Endothelial cell of umbilical vein (primary cell): ENCODE measurements around the gene KIF6. TPM values are rescaled to one million over a fixed set of nuclear protein-coding genes. Genes with fewer than 3 reads are reported as not detected.

Source experiments
- BruUV-seq: library from RNA; stranded (reverse); fragments of 400-500 nt; replicated peaks from 2 replicates; lab custom pipeline; 2021; lab: Mats Ljungman, UMichigan
- CTCF ChIA-PET: fragments of 300-600, 350-600 bp; sonication (Branson Sonifier 250); formaldehyde crosslinking; loops from one replicate; lab custom pipeline; 2021; ENCODE audit warnings: antibody characterized with exemption, inconsistent platforms; lab: Charles Lee
- POLR2A ChIA-PET: fragments of 300-600, 350-600 bp; sonication (Branson Sonifier 250); formaldehyde crosslinking; loops from one replicate; lab custom pipeline; 2021; ENCODE audit warnings: antibody characterized with exemption, inconsistent platforms; lab: Charles Lee
- DNase-seq: peaks from one replicate; pipeline ENCODE4 v3.0.0-alpha.2; 2011; ENCODE audit warnings: low read depth, low spot score
- FAIRE-seq: peaks from 2 replicates; lab custom pipeline; 2011; peaks lifted over from hg19 to GRCh38; lab: Jason Lieb, UNC
- H2AFZ ChIP-seq: 2 replicates; pipeline ENCODE4 v1.6.0; 2012; ENCODE audit warnings: low read depth, low read length, control low read depth, inconsistent platforms
- H3K27ac ChIP-seq: 2 replicates; pipeline ENCODE4 v1.5.1; 2011; ENCODE audit warnings: low read depth, mild to moderate bottlenecking, control low read depth, low read length, moderate library complexity; ENCODE audit not compliant: insufficient read depth
- H3K27me3 ChIP-seq, 2 experiments: 2 replicates each; pipeline versions ENCODE4 v1.6.0 to v1.6.1; 2011; ENCODE audit warnings: low read length in 2 of 2, mixed read lengths in 1 of 2; ENCODE audit not compliant: control insufficient read depth in 2 of 2, insufficient read depth in 2 of 2
- H3K36me3 ChIP-seq, 2 experiments: 2 replicates in 1 of 2; 3 replicates in 1 of 2; pipeline ENCODE4 v1.5.1; 2011; ENCODE audit warnings: low read length in 2 of 2, mild to moderate bottlenecking in 1 of 2, moderate library complexity in 1 of 2; ENCODE audit not compliant: control insufficient read depth in 2 of 2, insufficient read depth in 2 of 2; ENCODE audit errors: extremely low read depth in 1 of 2
- H3K4me1 ChIP-seq: 3 replicates; pipeline ENCODE4 v1.5.1; 2011; ENCODE audit warnings: mild to moderate bottlenecking, low read length; ENCODE audit not compliant: control insufficient read depth, insufficient read depth; ENCODE audit errors: extremely low read depth
- H3K4me2 ChIP-seq: 2 replicates; pipeline ENCODE4 v1.6.1; 2011; ENCODE audit warnings: low read length, control low read depth, mixed read lengths; ENCODE audit not compliant: insufficient read depth
- H3K4me3 ChIP-seq, 3 experiments: fragments of 200-600 bp in 1 of 3; sonication (generic), shearing (Covaris generic) in 1 of 3; replicated peaks in 1 of 3; 2 replicates each; pipeline ENCODE4 v1.5.1; 2011 to 2016; ENCODE audit warnings: control low read depth in 3 of 3, low read length in 3 of 3, mild to moderate bottlenecking in 2 of 3, inconsistent platforms in 1 of 3, low read depth in 1 of 3, moderate library complexity in 1 of 3; ENCODE audit not compliant: insufficient read depth in 1 of 3
- H3K79me2 ChIP-seq: 2 replicates; pipeline ENCODE4 v1.6.0; 2012; ENCODE audit warnings: low read length, inconsistent platforms; ENCODE audit not compliant: control insufficient read depth, insufficient read depth
- H3K9ac ChIP-seq: replicated peaks from 2 replicates; pipeline ENCODE3; 2011; ENCODE audit warnings: low read length, control low read depth; ENCODE audit not compliant: insufficient read depth; ENCODE audit errors: extremely low read depth
- H3K9me1 ChIP-seq: replicated peaks from 3 replicates; pipeline ENCODE4 v1.6.0; 2011; ENCODE audit warnings: mild to moderate bottlenecking, low read length; ENCODE audit not compliant: control insufficient read depth, insufficient read depth; ENCODE audit errors: extremely low read depth
- H3K9me3 ChIP-seq: replicated peaks from 2 replicates; pipeline ENCODE4 v1.5.1; 2012; ENCODE audit warnings: low read length, inconsistent platforms; ENCODE audit not compliant: control insufficient read depth, insufficient read depth
- H4K20me1 ChIP-seq: replicated peaks from 2 replicates; pipeline ENCODE3; 2011; ENCODE audit warnings: mild to moderate bottlenecking, low read length; ENCODE audit not compliant: control insufficient read depth, insufficient read depth; ENCODE audit errors: extremely low read depth
- EZH2 ChIP-seq: IDR thresholded peaks from 2 replicates; pipeline ENCODE4 v1.6.1; 2012; ENCODE audit warnings: borderline replicate concordance, low read depth, mild to moderate bottlenecking, moderate library complexity, low read length, inconsistent platforms; ENCODE audit not compliant: severe bottlenecking
- FOS ChIP-seq: IDR thresholded peaks from 2 replicates; pipeline ENCODE4 v1.6.1; 2011; ENCODE audit warnings: mild to moderate bottlenecking, low read length, moderate library complexity, borderline replicate concordance; ENCODE audit not compliant: insufficient read depth
- GATA2 ChIP-seq: IDR thresholded peaks from 2 replicates; pipeline ENCODE4 v1.7.0; 2011; ENCODE audit warnings: low read depth, mild to moderate bottlenecking, moderate library complexity, mixed read lengths, low read length; ENCODE audit not compliant: insufficient read length, insufficient read depth
- JUN ChIP-seq: IDR thresholded peaks from 2 replicates; pipeline ENCODE4 v1.6.1; 2011; ENCODE audit warnings: borderline replicate concordance, low read depth; ENCODE audit not compliant: insufficient read length, insufficient read depth
- MAX ChIP-seq: IDR thresholded peaks from 2 replicates; pipeline ENCODE4 v1.6.1; 2011; ENCODE audit not compliant: insufficient read depth, insufficient read length
- MYC ChIP-seq: IDR thresholded peaks from one replicate; pipeline ENCODE4 v1.6.1; 2011; ENCODE audit warnings: mild to moderate bottlenecking, low read depth, low read length
- POLR2A ChIP-seq: IDR thresholded peaks from 2 replicates; pipeline ENCODE4 v1.6.1; 2012; ENCODE audit warnings: low read depth, mild to moderate bottlenecking, control low read depth, low read length
- POLR2AphosphoS5 ChIP-seq: IDR thresholded peaks from 2 replicates; pipeline ENCODE4 v1.6.1; 2012; ENCODE audit warnings: low read depth, mild to moderate bottlenecking, control low read depth, low read length, moderate library complexity; ENCODE audit not compliant: insufficient read depth
- dilution Hi-C: fragments of 300-500 bp; cut with MboI; formaldehyde crosslinking; loops from one replicate; pipeline ENCODE4 v1.15.0; 2019; ENCODE audit warnings: low sequenced_read_pairs; ENCODE audit not compliant: extremely low pct_ligation_motif_present
- intact Hi-C: fragments of 100-400 bp; cut with micrococcal nuclease; formaldehyde crosslinking; loops from one replicate; pipeline ENCODE4 v1.10.0; 2022
- polyA plus RNA-seq, 4 experiments: library from polyadenylated mRNA; depleted of rRNA in 3 of 4; stranded (reverse) in 3 of 4; unstranded in 1 of 4; fragments of >200 nt; gene quantifications; 2 replicates each; pipeline versions ENCODE4 v1.2.1 to v1.2.3, GENCODE V29; 2011 to 2012; ENCODE audit warnings: missing spikeins in 1 of 4
- total RNA-seq: library from RNA; stranded (reverse); gene quantifications from 2 replicates; pipeline ENCODE4 v1.2.3, GENCODE V29; 2021
- TF ChIP-seq, protein P1 (sequence below), 2 donors: IDR thresholded peaks; 1 replicate in 1 of 2; 2 replicates in 1 of 2; pipeline ENCODE4 v1.5.1; 2011; ENCODE audit warnings: low read length in 2 of 2, mild to moderate bottlenecking in 2 of 2, moderate library complexity in 2 of 2, control low read depth in 1 of 2, inconsistent platforms in 1 of 2, low read depth in 1 of 2; ENCODE audit not compliant: insufficient read depth in 1 of 2; ENCODE audit errors: extremely low read depth in 1 of 2

Gene KIF6
- total and polyA plus RNA-seq, 2 donors (not counting 3 experiments of a cell fraction or from before 2014, with no cell fraction given) = not detected

GRCh38 chr6:39670519-39670918 lies 54.7 kb downstream of the KIF6 start:
- ChIA-PET POLR2A (no interaction called here), CTCF (no interaction called here)
- no peaks in the 10 kb centered on the region for H4K20me1 ChIP-seq
- H2AFZ ChIP-seq = no peak overlapping the region
- H3K4me2 ChIP-seq = no peak overlapping the region
- DNase-seq = no peak
- no peak for FAIRE-seq
- no peak overlapping the region for H3K4me3 ChIP-seq
- H3K36me3 ChIP-seq = no peaks in the 10 kb centered on the region
- H3K9ac ChIP-seq = no peak overlapping the region
- no peaks in the 10 kb centered on the region for H3K79me2 ChIP-seq
- H3K9me3 ChIP-seq = no peaks in the 10 kb centered on the region
- no TSS peak for BruUV-seq
- H3K4me1 ChIP-seq = no peaks in the 10 kb centered on the region
- dilution Hi-C loops (no loop called here), intact Hi-C loops (no loop called here)
- no peaks in the 10 kb centered on the region for H3K9me1 ChIP-seq
- no peak overlapping the region for H3K27ac ChIP-seq
- H3K27me3 ChIP-seq = no peaks in the 10 kb centered on the region
- TF ChIP-seq MYC (no peak), POLR2AphosphoS5 (no peak), GATA2 (no peak)

DNA sequence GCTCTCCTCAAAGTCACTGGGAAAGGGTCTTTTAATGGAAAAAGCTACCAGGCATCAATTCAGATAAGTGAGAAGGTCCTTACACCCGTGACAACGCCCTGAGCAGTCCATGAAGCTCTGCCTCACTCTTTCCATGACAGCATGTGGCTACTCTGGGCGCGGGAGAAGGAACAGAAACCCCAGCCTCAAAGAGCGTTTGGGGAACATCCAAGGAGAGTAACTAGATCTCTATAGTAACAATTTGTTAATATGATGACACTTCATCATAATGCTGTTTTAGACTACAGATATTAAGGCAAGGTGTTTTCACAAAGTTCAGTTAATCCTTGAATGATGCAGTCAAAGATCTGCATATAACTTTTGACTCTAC lies 55.2 kb downstream of the KIF6 start:
- no peak overlapping the region for H2AFZ ChIP-seq
- POLR2A ChIA-PET = no interaction called here
- FAIRE-seq = no peak

More for the DNA sequence above, 55.2 kb downstream of the KIF6 start:
- Histone ChIP-seq H3K9me3 (no peaks in the 10 kb centered on the region), H3K4me1 (no peaks in the 10 kb centered on the region), H3K27ac (no peak overlapping the region), H3K9ac (no peak overlapping the region), H3K36me3 (no peaks in the 10 kb centered on the region), H3K79me2 (no peaks in the 10 kb centered on the region), H3K4me3 (no peak overlapping the region), H3K27me3 (no peaks in the 10 kb centered on the region), H3K9me1 (no peaks in the 10 kb centered on the region), H3K4me2 (no peak overlapping the region), H4K20me1 (no peaks in the 10 kb centered on the region)
- intact Hi-C loops = no loop called here
- TF ChIP-seq FOS (no peak), EZH2 (no peak), MAX (no peak), POLR2AphosphoS5 (no peak), MYC (no peak), JUN (no peak), GATA2 (no peak), POLR2A (no peak)
- TF ChIP-seq, protein P1, sequence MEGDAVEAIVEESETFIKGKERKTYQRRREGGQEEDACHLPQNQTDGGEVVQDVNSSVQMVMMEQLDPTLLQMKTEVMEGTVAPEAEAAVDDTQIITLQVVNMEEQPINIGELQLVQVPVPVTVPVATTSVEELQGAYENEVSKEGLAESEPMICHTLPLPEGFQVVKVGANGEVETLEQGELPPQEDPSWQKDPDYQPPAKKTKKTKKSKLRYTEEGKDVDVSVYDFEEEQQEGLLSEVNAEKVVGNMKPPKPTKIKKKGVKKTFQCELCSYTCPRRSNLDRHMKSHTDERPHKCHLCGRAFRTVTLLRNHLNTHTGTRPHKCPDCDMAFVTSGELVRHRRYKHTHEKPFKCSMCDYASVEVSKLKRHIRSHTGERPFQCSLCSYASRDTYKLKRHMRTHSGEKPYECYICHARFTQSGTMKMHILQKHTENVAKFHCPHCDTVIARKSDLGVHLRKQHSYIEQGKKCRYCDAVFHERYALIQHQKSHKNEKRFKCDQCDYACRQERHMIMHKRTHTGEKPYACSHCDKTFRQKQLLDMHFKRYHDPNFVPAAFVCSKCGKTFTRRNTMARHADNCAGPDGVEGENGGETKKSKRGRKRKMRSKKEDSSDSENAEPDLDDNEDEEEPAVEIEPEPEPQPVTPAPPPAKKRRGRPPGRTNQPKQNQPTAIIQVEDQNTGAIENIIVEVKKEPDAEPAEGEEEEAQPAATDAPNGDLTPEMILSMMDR (IDR thresholded peaks at IDR 0.05; ENCODE audit: extremely low read depth in 1 of 2, insufficient read depth in 1 of 2, low read depth in 1 of 2, low read length in 2 of 2) = no peak
- no peak for DNase-seq
- BruUV-seq = no TSS peak
- dilution Hi-C loops = no loop called here
- CTCF ChIA-PET = no interaction called here
